ENCODE measurements around the gene KRTAP10-10. TPM values are rescaled to one million over a fixed set of nuclear protein-coding genes. Genes with fewer than 3 reads are reported as not detected.

KRTAP10-10 gene
- total and polyA plus RNA-seq, 9 of the 15 experiments (the other 6 are each of a cell fraction or from before 2014, with no cell fraction given) = not detected

GRCh38 chr21:44593598-44594405, 43.4 kb upstream of the KRTAP10-10 start (continued):
- TF ChIP-seq, protein P1, sequence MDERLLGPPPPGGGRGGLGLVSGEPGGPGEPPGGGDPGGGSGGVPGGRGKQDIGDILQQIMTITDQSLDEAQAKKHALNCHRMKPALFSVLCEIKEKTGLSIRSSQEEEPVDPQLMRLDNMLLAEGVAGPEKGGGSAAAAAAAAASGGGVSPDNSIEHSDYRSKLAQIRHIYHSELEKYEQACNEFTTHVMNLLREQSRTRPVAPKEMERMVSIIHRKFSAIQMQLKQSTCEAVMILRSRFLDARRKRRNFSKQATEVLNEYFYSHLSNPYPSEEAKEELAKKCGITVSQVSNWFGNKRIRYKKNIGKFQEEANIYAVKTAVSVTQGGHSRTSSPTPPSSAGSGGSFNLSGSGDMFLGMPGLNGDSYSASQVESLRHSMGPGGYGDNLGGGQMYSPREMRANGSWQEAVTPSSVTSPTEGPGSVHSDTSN (CRISPR knock-in tag; IDR thresholded peaks at IDR 0.05; ENCODE audit: low read depth) = no peak; the same call in 1 of the 2 replicates
- TF ChIP-seq, protein P1 (tag; conservative IDR thresholded peaks at IDR 0.05; ENCODE audit: low read depth) = peak; percentile 94
- no peak for TF ChIP-seq ZNF311 (CRISPR knock-in tag; IDR thresholded peaks at IDR 0.05)
- TF ChIP-seq ZBTB33 (CRISPR knock-in tag; IDR thresholded peaks at IDR 0.05) = peak; percentile 32; the same call in 1 of the 2 replicates
- no peak for TF ChIP-seq ARID4B (CRISPR knock-in tag; IDR thresholded peaks at IDR 0.05)
- peak; percentile 93 for TF ChIP-seq KLF16 (IDR thresholded peaks at IDR 0.05)
- 0 out of 2 replicates have a peak, but pooled peaks have one; percentile 52 for TF ChIP-seq ARID3A (IDR thresholded peaks at IDR 0.05; ENCODE audit: borderline replicate concordance, low read depth, low read length)
- peak; percentile 38 to 47; a peak in 3 of 4 replicates for TF ChIP-seq NRF1 (conservative IDR thresholded peaks at IDR 0.05 in 1 of 2, IDR thresholded peaks at IDR 0.05 in 1 of 2)
- TF ChIP-seq HLTF (IDR thresholded peaks at IDR 0.05) = 0 out of 2 replicates have a peak, but pooled peaks have one; percentile 61

All from K562 (cell line).